HG02678 (cell line): ENCODE data around the gene SCN8A.

Experiments
- ATAC-seq: cut with Tn5 transposase; IDR thresholded peaks from one replicate; pipeline ENCODE4 v1.9.1; 2021; ENCODE audit warnings: mild to moderate bottlenecking, moderate library complexity; ENCODE audit not compliant: unreplicated experiment

SCN8A gene

GRCh38 chr12:51702587-51702986 lies 111.6 kb downstream of the SCN8A start:
- ATAC-seq, result no peak

- ATAC-seq, result no peak
These were observed 114.4 kb downstream of the SCN8A start for GRCh38 chr12:51705450-51705849.

- no peak for ATAC-seq
These were observed 115.2 kb downstream of the SCN8A start for GRCh38 chr12:51706206-51706605.

- ATAC-seq, result no peak
These were observed 123.6 kb downstream of the SCN8A start for GRCh38 chr12:51714666-51715065.

GRCh38 chr12:51717326-51717925 lies 126.4 kb downstream of the SCN8A start:
- no peak for ATAC-seq

GRCh38 chr12:51721282-51721940 lies 130.4 kb downstream of the SCN8A start:
- no peak for ATAC-seq

- ATAC-seq, result no peak
These were observed 131.4 kb downstream of the SCN8A start for GRCh38 chr12:51722431-51722830.

- ATAC-seq, result no peak
These were observed 135.1 kb downstream of the SCN8A start for GRCh38 chr12:51726161-51726560.

- no peak for ATAC-seq
These were observed 135.9 kb downstream of the SCN8A start for GRCh38 chr12:51726931-51727330.

- ATAC-seq, result no peak
These were observed 138.3 kb downstream of the SCN8A start for GRCh38 chr12:51729331-51729730.

GRCh38 chr12:51730745-51731144 lies 139.7 kb downstream of the SCN8A start:
- no peak for ATAC-seq

GRCh38 chr12:51740536-51740935 lies 149.5 kb downstream of the SCN8A start:
- ATAC-seq, result no peak

GRCh38 chr12:51744235-51744634 lies 153.2 kb downstream of the SCN8A start:
- no peak for ATAC-seq

GRCh38 chr12:51744957-51745356 lies 153.9 kb downstream of the SCN8A start:
- ATAC-seq, result no peak

GRCh38 chr12:51746416-51746815 lies 155.4 kb downstream of the SCN8A start:
- ATAC-seq, result no peak

GRCh38 chr12:51748235-51748634 lies 157.2 kb downstream of the SCN8A start:
- ATAC-seq, result no peak

- ATAC-seq, result no peak
These were observed 158.4 kb downstream of the SCN8A start for GRCh38 chr12:51749206-51749985.

- ATAC-seq, result no peak
These were observed 158.9 kb downstream of the SCN8A start for GRCh38 chr12:51749986-51750317.

GRCh38 chr12:51751661-51752060 lies 160.6 kb downstream of the SCN8A start:
- no peak for ATAC-seq

- ATAC-seq, result no peak
These were observed 161.3 kb downstream of the SCN8A start for GRCh38 chr12:51752234-51752889.

- no peak for ATAC-seq
These were observed 163.1 kb downstream of the SCN8A start for GRCh38 chr12:51753980-51754675.
